IPS-NIHi7 (cell line): ENCODE measurements around the gene ERCC6.

Source experiments
- DNase-seq: peaks from one replicate; pipeline ENCODE4 v3.0.0; 2012; ENCODE audit warnings: mixed read lengths; ENCODE audit errors: extremely low spot score

Gene ERCC6

GRCh38 chr10:49538381-49539319 lies at the start of gene ERCC6:
Gene ERCC6, minus strand, starts transcription at chr10:49539121.
- DNase-seq, result peak; percentile 99

DNA sequence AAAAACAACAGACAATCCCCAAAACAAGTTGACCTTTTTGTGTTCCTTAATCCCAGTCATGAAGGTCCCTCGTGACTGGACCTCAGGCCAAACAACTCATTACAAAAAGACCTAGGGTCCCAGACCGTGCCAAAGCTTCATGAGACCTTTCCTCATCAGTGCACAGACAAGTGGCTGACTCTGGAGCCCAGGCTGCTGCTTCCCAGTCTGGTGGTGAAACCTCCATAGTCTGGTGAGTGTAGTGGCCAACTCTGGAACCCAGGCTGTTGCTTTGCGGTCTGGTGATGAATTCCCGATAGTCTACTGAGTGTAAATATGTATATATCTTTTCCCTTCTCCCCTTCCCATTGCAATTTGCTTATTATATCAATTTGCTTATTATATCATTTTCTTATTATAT lies 49.1 kb upstream of the ERCC6 start:
- no peak for DNase-seq

- no peak for DNase-seq
Measured at GRCh38 chr10:49585387-49585786, 46.5 kb upstream of the ERCC6 start.

DNA sequence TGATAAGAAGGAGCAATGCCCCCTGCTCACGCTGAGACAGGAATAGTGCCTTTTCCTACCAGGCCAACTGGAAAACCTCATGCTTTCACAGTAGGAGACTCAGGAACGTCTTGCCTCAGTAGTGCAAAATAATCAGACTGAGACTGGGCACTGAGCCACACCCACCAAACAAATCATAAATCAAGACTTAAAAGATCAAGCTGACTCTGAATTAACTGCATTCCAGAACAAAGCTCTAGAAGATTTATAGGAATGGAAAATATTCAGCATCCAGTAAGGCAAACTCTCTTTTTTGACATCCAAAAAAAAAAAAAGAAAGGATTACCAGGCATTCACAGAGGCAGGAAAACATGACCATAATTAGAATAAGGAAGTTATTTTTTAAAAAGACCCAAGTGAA lies 40.7 kb upstream of the ERCC6 start:
- DNase-seq, result no peak

GRCh38 chr10:49578392-49578791 lies 39.5 kb upstream of the ERCC6 start:
- DNase-seq, result no peak

GRCh38 chr10:49577182-49577925 lies 38.4 kb upstream of the ERCC6 start:
- DNase-seq, result no peak

- no peak for DNase-seq
Measured at GRCh38 chr10:49575489-49576072, 36.7 kb upstream of the ERCC6 start.

- DNase-seq, result no peak
Measured at GRCh38 chr10:49572594-49573114, 33.7 kb upstream of the ERCC6 start.

- no peak for DNase-seq
Measured at GRCh38 chr10:49571388-49571787, 32.5 kb upstream of the ERCC6 start.

DNA sequence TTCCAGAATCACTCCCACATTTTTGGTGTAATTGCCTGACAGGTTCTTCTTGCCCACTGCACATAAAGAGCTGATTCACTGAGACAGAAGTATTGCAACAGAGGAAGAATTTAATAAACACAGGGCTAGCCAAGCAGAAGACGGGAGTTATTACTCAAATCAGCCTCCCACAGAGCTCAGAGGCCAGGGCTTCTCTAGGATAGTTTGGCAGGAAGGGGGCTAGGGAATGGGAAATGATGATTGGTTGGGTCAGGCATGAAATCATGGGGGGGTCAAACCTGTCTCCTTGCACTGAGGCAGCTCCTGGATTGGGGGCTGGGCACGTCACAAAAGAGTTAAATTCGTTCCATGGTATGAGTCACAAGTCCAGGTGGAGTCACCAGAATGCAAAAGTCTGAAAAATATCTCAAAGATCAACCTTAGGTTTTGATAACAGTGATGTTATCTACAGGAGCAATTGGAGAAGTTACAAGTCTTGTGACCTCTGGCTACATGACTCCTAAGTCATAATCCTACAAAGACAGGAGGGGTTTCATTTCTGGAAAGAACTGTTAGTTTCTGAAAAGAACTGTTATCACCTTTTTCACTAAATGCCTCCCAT lies 30.2 kb upstream of the ERCC6 start:
- DNase-seq, result no peak

DNA sequence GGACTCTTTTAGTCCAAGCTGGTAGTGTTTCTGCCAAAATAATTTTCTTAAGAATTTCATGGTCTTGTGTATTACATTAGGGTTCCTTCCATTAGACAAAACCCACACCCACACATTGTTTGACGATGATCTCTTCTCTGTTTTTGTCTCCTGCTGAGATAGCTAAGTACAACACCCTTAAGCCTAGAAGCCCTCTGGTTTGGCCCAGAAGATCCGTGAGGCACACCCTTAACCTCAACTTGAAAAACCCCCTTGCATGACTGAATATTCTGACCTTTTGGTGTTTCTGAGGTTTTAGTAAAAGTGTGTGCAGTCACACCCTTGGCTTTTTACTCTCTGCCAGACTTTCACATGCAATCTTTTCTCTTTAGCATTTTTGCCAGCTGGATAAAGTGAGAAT lies 29.3 kb upstream of the ERCC6 start:
- DNase-seq, result no peak

DNA sequence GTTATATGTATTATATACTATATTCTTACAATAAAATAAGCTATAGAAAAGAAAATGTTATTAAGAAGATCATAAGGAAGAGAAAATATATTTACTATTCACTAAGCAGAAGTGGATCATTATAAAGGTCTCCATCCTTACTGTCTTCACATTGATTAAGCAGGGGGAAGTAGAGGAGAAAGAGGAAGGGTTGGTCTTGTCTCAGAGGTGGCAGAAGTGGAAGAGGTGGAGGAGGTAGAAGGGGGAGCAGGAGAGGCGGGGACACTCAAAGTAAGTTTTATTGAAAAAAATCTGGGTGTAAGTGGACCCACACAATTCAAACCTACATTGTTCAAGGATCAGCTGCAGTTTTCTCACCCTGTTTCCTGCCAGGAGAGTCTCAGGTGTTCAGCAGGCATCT lies 28.9 kb upstream of the ERCC6 start:
- no peak for DNase-seq

- no peak for DNase-seq
Measured at GRCh38 chr10:49564461-49565009, 25.6 kb upstream of the ERCC6 start.

DNA sequence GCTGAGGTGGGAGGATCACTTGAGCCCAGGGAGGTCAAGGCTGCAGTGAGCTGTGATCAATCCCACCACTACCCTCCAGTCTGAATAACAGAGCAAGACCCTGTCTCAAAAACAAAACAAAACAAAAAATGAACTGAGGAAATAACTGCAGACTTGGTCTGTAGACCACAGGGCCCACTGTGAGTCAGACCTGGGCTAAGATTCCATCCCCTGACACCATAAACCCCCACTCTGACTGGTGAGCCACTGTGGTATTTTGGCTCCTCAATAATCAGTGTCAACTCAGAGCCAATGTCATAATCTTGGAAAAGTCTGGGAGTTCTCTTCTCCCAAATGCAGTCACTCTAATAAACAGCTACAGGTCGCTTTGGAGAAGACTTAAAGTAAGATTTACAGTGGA lies 24.0 kb upstream of the ERCC6 start:
- DNase-seq, result no peak

GRCh38 chr10:49560526-49560925 lies 21.6 kb upstream of the ERCC6 start:
- no peak for DNase-seq

DNA sequence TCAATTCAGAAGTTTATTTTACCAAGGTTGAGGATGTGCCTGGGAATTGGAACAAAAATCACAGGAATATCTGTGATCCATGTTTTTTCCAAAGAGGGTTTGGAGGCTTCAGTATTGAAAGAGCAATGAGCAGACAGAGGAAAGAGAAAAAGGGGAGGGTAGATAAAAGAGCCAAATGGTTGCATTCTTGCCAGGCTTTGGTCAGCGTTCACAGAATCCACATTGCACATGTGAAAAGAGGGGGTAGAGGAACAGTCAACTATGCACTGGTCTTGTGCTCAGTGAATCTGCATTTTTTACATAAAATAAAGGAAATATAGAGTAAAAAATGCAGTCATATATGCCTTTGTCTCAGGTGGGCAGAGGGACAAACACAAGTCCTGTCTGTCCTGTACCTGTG lies 20.6 kb upstream of the ERCC6 start:
- DNase-seq, result no peak

DNA sequence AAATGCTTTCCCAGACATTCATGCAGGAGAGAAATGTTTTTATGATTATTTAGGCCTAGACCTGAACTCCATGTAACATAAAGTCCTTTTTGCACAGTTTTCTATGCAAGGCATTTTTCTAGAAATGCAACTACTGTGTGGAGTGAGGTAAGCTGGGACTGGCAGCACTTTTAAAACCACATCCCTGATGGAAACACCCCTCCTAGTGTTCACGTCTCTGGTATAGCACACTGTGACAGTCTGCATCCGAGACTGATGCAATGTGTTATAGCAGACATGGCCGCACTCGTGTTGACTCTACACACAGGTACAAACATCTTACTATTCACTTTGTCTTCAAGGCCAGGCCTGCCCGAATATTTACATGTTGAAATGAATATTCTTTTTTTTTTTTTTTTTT lies 19.3 kb upstream of the ERCC6 start:
- no peak for DNase-seq

DNA sequence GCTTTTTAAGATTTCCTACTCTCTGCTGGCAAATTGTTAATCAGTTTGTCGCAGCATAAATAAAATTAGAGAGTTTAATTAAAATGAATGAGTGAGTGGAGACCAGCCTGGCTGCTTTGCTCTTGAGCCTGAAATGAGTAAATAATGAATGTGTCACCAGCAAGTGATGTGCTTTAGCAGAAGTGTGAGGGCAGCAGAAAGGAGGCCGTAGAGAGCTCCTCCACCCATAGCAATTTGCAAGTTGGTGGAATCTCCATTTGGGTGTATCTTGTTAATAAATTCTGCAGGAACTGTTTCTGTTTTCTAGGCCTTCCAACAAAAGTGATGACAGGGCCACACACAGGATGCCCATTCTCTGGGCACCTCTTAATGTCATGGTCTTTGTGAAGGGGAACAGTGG lies 18.8 kb upstream of the ERCC6 start:
- DNase-seq, result no peak

DNA sequence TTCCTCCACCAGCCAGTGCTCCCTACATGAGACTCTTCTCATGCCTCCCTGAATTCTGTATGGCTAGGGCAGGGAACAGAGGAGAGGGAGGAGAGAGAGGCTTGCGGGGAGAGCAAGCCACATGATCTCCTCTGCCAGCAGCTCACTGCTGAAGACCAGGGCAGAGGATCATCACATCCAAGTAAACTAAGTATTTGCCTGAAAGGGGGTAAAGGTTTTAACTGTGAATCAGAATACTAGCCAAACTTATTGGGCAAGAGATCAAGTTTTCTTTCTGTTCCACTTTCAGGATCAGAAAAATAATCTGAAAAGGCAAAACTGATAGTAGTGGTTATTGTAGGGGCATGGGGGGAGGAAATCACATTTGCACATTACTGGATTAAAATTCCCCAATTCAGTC lies 17.8 kb upstream of the ERCC6 start:
- no peak for DNase-seq

GRCh38 chr10:49552277-49552676 lies 13.4 kb upstream of the ERCC6 start:
- no peak for DNase-seq

DNA sequence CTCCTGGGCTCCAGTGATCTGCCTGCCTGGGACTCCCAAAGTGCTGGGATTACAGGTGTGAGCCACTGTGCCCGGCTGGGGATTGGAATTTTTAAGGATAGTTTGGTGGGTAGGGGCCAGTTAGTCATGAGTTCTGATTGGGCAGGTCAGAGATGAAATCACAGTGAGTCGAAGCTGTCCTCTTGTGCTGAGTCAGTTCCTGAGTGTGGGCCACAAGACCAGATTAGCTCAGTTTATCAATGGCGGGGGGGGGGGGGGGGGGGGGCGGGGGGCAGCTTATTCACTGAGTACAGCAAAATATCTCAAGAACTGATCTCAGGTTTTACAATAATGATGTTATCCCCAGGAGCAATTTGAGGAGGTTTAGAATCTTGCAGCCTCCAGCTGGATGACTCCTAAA lies 11.6 kb upstream of the ERCC6 start:
- no peak for DNase-seq
